ENCODE measurements around the gene BACE1-AS. TPM values are rescaled to one million over a fixed set of nuclear protein-coding genes. Genes with fewer than 3 reads are reported as not detected.
"Not testable (repeated sequence)": the region's sequence is repeated elsewhere in the genome, so short reads cannot be mapped to it uniquely, and the experiment has no call there.

Gene BACE1-AS
- total RNA-seq, 2 donors from 2014 or later: 5.8 to 7.8 TPM

DNA sequence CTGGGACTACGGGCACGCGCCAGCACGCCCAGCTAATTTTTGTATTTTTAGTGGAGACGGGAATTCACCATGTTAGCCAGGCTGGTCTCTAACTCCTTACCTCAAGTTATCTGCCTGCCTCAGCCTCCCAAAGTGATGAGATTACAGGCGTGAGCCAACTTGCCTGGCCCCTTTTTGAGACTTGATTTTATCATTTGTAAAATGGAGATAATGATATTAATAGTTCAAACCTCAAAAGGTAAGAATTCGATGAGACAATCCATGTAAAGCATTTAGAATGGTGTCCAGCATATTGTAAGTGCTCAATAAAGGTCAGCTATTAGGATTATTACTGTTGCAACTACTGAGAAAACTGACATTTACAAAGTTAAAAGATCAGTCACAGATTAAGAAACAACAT lies 27.6 kb downstream of the BACE1-AS start:
- Histone ChIP-seq H3K27me3 (replicated peaks; ENCODE audit: insufficient read depth) (no peaks in the 10 kb centered on the region), H3K27ac (peak overlapping the region in 1 of 2 donors; percentile 8), H3K9me3 (no peaks in the 10 kb centered on the region), H3K4me1 (ENCODE audit: control insufficient read depth in 1 of 2, low read depth in 2 of 2) (peaks cover 24 to 36% of the 10 kb centered on the region in 2 donors), H3K4me3 (no peak overlapping the region), H3K36me3 (no peaks in the 10 kb centered on the region)
- ATAC-seq (ENCODE audit: insufficient number of reproducible peaks, low FRiP score, low read depth) (no peak), DNase-seq (ENCODE audit: low spot score) (no peak)
- TF ChIP-seq, protein P1, sequence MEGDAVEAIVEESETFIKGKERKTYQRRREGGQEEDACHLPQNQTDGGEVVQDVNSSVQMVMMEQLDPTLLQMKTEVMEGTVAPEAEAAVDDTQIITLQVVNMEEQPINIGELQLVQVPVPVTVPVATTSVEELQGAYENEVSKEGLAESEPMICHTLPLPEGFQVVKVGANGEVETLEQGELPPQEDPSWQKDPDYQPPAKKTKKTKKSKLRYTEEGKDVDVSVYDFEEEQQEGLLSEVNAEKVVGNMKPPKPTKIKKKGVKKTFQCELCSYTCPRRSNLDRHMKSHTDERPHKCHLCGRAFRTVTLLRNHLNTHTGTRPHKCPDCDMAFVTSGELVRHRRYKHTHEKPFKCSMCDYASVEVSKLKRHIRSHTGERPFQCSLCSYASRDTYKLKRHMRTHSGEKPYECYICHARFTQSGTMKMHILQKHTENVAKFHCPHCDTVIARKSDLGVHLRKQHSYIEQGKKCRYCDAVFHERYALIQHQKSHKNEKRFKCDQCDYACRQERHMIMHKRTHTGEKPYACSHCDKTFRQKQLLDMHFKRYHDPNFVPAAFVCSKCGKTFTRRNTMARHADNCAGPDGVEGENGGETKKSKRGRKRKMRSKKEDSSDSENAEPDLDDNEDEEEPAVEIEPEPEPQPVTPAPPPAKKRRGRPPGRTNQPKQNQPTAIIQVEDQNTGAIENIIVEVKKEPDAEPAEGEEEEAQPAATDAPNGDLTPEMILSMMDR (IDR thresholded peaks at IDR 0.05): no peak

DNA sequence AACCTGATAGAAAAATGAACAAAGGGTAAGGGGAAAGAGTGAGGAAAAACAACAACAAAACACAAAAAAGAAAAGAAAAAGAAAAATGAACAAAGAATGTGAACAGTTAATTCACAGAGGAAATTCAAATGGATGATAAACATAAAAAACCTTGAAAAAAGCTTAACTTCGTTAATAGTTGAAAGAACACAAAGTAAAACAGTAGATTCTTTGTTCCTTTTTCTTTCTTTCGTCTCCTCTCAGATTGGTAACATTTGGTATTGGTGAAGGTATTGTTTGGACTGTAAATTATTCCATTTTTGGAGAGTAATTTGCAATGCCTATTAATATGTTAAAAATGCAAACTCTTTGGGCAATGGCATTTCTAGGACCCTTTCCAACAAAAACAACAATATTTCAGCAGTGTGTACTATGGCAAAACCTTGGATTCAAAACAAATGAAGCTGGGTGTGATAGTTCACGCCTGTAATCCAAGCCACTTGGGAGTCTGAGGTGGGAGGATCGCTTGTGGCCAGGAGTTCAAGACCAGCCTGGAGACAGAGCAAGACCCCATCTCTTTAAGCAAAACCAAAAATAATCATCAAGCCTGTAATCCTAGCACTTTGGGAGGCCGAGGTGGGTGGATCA lies 28.2 kb downstream of the BACE1-AS start:
- TF ChIP-seq, protein P1 (IDR thresholded peaks at IDR 0.05): no peak
- Histone ChIP-seq H3K9me3 (no peaks in the 10 kb centered on the region), H3K4me1 (ENCODE audit: control insufficient read depth in 1 of 2, low read depth in 2 of 2) (peaks cover 20 to 30% of the 10 kb centered on the region in 2 donors), H3K4me3 (peak overlapping the region; percentile 7), H3K36me3 (no peaks in the 10 kb centered on the region), H3K27ac (peak overlapping the region in 1 of 2 donors; percentile 60), H3K27me3 (replicated peaks; ENCODE audit: insufficient read depth) (no peaks in the 10 kb centered on the region)
- ATAC-seq (ENCODE audit: insufficient number of reproducible peaks, low FRiP score, low read depth) (no peak), DNase-seq (ENCODE audit: low spot score) (no peak)

DNA sequence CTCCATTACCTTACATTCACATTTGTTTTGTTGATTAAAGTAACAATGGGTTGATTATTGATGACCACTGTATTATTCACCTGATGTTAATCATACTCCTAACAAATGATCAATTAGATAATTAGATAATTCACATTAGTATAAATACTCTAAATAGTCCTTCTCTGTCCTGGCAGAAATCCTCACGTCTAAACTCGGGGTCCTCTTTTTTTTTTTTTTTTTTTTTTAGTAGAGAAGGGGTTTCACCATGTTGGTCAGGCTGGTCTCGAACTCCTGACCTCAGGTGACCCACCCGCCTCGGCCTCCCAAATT lies 36.1 kb downstream of the BACE1-AS start:
- Histone ChIP-seq H3K27ac (peak overlapping the region in 1 of 2 donors; percentile 84), H3K4me1 (ENCODE audit: control insufficient read depth in 1 of 2, low read depth in 2 of 2) (peaks cover 9 to 25% of the 10 kb centered on the region in 2 donors), H3K4me3 (peak overlapping the region; percentile 91)
- not testable (repeated sequence) for ATAC-seq (ENCODE audit: insufficient number of reproducible peaks, low FRiP score, low read depth); DNase-seq (ENCODE audit: low spot score); H3K36me3 ChIP-seq; H3K27me3 ChIP-seq (replicated peaks; ENCODE audit: insufficient read depth); H3K9me3 ChIP-seq

DNA sequence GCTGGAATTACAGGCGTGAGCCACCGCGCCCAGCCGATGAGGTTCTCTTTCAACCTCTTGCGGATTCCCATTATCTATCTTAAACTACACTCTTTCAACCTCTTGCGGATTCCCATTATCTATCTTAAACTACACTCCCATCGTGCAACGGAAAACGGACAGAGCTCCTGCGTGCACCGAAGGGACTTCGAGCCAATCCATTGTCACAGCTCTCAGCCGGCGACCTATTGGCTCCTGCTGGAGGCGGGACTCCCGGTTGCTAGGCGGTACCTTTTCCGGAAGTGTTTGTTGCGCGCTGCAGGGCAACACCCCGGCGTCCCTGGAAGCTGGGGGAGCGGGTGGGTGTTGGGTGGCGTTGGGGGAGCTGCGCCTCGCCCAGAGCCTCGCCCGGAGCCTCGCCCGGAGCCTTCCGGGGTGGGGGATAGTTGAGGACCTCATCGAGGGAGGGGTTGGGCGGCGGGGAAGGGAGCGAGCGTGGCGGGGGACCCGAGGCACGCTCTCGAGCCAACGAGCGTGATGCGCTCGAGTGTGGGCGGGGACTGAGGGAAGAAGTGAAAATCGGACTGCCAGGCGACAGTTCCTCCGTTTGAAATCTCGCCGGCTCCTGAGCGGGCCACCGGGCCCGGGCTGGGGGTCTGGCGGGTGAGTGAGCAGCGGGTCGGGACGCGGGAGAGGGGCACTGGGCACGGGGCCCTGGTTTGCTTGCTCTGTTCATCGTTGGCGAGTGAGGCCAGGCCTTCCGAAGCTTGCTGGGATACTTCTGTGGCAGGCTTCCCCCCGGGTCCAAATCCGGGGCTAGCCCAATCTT lies 36.6 kb downstream of the BACE1-AS start, which contains the start of gene CEP164:
TSS of gene CEP164 (plus strand) at position 288 of the 808 bp plus-strand sequence. CDS start 10,733 bp downstream, outside the sequence.
- Histone ChIP-seq H3K36me3 (no peaks in the 10 kb centered on the region), H3K27me3 (replicated peaks; ENCODE audit: insufficient read depth) (no peaks in the 10 kb centered on the region), H3K27ac (peak within 1 kb of the TSS; percentile 84 to 86), H3K4me1 (ENCODE audit: control insufficient read depth in 1 of 2, low read depth in 2 of 2) (peaks cover 9 to 25% of the 10 kb centered on the region in 2 donors), H3K4me3 (peak within 1 kb of the TSS; percentile 91), H3K9me3 (no peaks in the 10 kb centered on the region)
- TF ChIP-seq, protein P1 (IDR thresholded peaks at IDR 0.05): no peak
- DNase-seq (ENCODE audit: low spot score) (peak; percentile 87), ATAC-seq (ENCODE audit: insufficient number of reproducible peaks, low FRiP score, low read depth) (peak; percentile 92)

DNA sequence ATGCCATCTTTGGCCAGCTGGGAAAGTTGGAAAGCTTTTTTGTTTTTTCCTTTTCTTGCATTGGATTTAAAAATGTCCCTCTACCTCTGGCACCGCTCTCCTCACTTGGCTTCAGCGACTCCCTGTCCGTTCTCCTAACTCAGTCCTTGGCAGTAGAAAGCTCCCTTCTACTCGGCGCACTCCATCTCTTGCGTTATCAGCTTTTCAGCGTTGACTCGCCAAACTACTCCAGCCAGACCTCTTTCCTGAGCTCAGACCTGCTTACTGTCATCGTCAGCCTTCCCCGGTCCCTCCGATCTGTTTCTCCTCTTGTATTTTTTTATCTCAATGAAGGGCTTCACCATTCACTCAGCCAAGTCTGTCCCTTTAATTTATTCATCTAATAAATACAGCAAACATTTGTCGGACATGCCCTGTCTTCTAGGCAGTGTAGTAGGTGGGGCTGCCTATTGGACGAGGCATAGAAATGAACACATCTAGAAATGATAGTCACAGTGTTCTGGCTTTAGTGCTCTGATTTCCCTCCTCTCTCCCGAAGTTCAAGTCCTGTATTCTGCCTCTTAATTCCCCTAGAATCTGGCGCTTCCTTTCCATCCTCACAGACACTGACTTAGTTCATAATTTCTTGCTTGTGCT lies 37.3 kb downstream of the BACE1-AS start:
- DNase-seq (ENCODE audit: low spot score) (peak; percentile 16), ATAC-seq (ENCODE audit: insufficient number of reproducible peaks, low FRiP score, low read depth) (peak; percentile 38)
- Histone ChIP-seq H3K27me3 (replicated peaks; ENCODE audit: insufficient read depth) (no peaks in the 10 kb centered on the region), H3K4me1 (ENCODE audit: control insufficient read depth in 1 of 2, low read depth in 2 of 2) (peaks cover 9 to 25% of the 10 kb centered on the region in 2 donors), H3K36me3 (no peaks in the 10 kb centered on the region), H3K9me3 (no peaks in the 10 kb centered on the region), H3K27ac (peak overlapping the region; percentile 84 to 86), H3K4me3 (peak overlapping the region; percentile 91)
- TF ChIP-seq, protein P1 (IDR thresholded peaks at IDR 0.05): no peak

Data from thoracic aorta (tissue), 2 donors.